ENCODE results near the gene DDX54. TPM values are rescaled to one million over a fixed set of nuclear protein-coding genes. Genes with fewer than 3 reads are reported as not detected.

DDX54 gene
- total RNA-seq, 1 experiment from 2014 or later, result 101 TPM

DNA sequence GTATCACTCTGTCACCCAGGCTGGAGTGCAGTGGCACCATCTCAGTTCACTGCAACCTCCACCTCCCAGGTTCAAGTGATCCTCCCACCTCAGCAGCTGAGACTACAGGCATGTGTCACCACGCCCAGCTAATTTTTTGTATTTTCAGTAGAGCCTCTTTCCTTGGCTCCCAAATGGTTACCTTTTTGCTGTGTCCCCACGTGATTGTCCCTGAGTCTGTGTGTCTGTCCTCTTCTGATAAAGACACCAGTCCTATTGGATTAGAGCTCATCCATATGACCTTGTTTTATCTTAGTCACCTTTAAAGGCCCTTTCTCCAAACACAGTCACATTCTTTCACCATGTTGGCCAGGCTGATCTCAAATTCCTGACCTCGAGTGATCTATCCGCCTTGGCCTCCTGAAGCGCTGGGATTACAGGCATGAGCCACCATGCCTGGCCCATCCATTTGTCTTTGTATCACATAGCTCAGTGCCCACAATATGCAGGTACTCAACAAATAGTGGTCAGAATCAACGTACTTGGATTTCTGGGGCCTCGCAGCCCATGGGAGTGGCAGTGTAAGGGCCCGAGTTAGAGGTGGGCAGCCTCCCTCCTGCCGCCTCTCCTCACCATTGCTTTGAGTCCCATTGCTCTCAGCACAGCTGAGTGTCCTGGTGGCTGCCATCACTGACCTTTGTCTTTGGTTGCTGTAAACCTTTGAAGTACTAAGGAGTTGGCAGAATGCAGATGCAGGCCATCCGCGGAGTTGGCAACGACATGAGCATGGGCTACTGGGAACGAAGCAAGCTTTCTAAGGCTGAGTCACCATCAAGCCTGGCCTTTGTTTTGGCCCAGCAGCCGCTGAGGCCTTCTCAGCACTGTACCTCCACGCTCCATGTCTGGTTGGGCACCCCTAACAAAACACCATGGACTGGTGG is 45.3 kb upstream of the DDX54 start:
- H3K4me1 ChIP-seq (ENCODE audit: control insufficient read depth, insufficient read depth, low read length), result 0 out of 2 replicates have a peak, but pooled peaks cover 5% of the 10 kb centered on the region
- CTCF ChIA-PET, result interaction anchor here (0.5 kb wide), 1 partner anchor 829 kb away, joined by 3 read pairs; no protein-coding TSS in a partner anchor

DNA sequence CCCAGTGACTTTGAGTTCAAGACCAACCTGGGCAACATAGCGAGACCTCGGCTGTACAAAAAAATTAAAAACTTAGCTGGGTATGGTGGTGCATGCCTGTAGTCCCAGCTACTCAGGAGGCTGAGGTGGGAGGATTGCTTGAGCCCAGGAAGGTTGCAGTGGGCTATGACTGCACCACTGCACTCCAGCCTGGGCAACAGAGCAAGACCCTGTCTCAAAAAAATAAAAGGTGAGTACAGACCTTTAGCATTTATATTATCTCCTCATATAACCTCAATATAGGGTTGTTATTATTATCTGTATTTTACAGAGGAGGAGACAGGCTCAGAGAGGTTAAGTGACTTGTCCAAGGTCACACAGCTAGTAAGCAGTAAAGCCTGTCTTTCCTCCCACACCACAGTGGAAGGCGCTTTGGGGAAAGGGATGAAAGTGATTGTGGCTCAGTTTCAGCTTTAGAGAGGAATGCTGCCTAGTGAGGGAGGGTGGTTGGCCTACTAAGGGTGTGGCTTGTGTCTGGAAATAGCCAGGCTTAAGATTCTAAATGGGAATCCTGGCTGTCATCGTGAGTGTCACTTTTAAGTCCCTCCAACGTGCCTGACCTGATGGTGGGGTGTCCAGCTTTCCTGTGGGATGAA is 43.2 kb upstream of the DDX54 start:
- Histone ChIP-seq H3K27me3 (ENCODE audit: control insufficient read depth, insufficient read depth, low read length) (no peaks in the 10 kb centered on the region), H3K27ac (ENCODE audit: low read length) (no peak overlapping the region), H3K4me3 (ENCODE audit: low read depth in 2 of 2, low read length in 2 of 2) (no peak overlapping the region), H3K4me1 (ENCODE audit: control insufficient read depth, insufficient read depth, low read length) (peaks cover 4% of the 10 kb centered on the region; the same call in 1 of the 2 replicates), H3K36me3 (ENCODE audit: control insufficient read depth, insufficient read depth, low read length) (no peaks in the 10 kb centered on the region), H3K9me3 (ENCODE audit: control insufficient read depth, insufficient read depth, low read depth, low read length) (no peaks in the 10 kb centered on the region)
- TF ChIP-seq POLR2AphosphoS5 (IDR thresholded peaks at IDR 0.05; ENCODE audit: low read depth, low read length) (no peak), TCF7L2 (IDR thresholded peaks at IDR 0.05; ENCODE audit: low read depth, low read length) (no peak)
- TF ChIP-seq, protein P1, sequence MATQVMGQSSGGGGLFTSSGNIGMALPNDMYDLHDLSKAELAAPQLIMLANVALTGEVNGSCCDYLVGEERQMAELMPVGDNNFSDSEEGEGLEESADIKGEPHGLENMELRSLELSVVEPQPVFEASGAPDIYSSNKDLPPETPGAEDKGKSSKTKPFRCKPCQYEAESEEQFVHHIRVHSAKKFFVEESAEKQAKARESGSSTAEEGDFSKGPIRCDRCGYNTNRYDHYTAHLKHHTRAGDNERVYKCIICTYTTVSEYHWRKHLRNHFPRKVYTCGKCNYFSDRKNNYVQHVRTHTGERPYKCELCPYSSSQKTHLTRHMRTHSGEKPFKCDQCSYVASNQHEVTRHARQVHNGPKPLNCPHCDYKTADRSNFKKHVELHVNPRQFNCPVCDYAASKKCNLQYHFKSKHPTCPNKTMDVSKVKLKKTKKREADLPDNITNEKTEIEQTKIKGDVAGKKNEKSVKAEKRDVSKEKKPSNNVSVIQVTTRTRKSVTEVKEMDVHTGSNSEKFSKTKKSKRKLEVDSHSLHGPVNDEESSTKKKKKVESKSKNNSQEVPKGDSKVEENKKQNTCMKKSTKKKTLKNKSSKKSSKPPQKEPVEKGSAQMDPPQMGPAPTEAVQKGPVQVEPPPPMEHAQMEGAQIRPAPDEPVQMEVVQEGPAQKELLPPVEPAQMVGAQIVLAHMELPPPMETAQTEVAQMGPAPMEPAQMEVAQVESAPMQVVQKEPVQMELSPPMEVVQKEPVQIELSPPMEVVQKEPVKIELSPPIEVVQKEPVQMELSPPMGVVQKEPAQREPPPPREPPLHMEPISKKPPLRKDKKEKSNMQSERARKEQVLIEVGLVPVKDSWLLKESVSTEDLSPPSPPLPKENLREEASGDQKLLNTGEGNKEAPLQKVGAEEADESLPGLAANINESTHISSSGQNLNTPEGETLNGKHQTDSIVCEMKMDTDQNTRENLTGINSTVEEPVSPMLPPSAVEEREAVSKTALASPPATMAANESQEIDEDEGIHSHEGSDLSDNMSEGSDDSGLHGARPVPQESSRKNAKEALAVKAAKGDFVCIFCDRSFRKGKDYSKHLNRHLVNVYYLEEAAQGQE (IDR thresholded peaks at IDR 0.05; ENCODE audit: insufficient read depth in 1 of 2, low read depth in 2 of 2, low read length in 1 of 2), result no peak
- TF ChIP-seq, protein P2, sequence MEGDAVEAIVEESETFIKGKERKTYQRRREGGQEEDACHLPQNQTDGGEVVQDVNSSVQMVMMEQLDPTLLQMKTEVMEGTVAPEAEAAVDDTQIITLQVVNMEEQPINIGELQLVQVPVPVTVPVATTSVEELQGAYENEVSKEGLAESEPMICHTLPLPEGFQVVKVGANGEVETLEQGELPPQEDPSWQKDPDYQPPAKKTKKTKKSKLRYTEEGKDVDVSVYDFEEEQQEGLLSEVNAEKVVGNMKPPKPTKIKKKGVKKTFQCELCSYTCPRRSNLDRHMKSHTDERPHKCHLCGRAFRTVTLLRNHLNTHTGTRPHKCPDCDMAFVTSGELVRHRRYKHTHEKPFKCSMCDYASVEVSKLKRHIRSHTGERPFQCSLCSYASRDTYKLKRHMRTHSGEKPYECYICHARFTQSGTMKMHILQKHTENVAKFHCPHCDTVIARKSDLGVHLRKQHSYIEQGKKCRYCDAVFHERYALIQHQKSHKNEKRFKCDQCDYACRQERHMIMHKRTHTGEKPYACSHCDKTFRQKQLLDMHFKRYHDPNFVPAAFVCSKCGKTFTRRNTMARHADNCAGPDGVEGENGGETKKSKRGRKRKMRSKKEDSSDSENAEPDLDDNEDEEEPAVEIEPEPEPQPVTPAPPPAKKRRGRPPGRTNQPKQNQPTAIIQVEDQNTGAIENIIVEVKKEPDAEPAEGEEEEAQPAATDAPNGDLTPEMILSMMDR (IDR thresholded peaks at IDR 0.05), result no peak
- BruUV-seq (replicated peaks), result no TSS peak
- intact Hi-C loops (cut with micrococcal nuclease; ENCODE audit: unreplicated experiment), result no loop called here
- ChIA-PET POLR2A (no interaction called here), CTCF (no interaction called here)
- in situ Hi-C loops (cut with HindIII; ENCODE audit: low pct_unique_long_range_greater_than_20kb, low sequenced_read_pairs), result no loop called here
- DNase-seq (ENCODE audit: low read depth, low spot score) (no peak), ATAC-seq (no peak)

More for the DNA sequence above, 45.3 kb upstream of the DDX54 start:
- no TSS peak for BruUV-seq (replicated peaks)
- TF ChIP-seq POLR2AphosphoS5 (IDR thresholded peaks at IDR 0.05; ENCODE audit: low read depth, low read length) (no peak), SIN3A (IDR thresholded peaks at IDR 0.05; ENCODE audit: borderline replicate concordance, insufficient read depth, low read depth, low read length) (no peak), TCF7L2 (IDR thresholded peaks at IDR 0.05; ENCODE audit: low read depth, low read length) (no peak)
- TF ChIP-seq, protein P2 (IDR thresholded peaks at IDR 0.05), result no peak
- TF ChIP-seq, protein P1 (IDR thresholded peaks at IDR 0.05; ENCODE audit: insufficient read depth in 1 of 2, low read depth in 2 of 2, low read length in 1 of 2), result no peak
- Histone ChIP-seq H3K36me3 (ENCODE audit: control insufficient read depth, insufficient read depth, low read length) (no peaks in the 10 kb centered on the region; the same call in 1 of the 2 replicates), H3K27ac (ENCODE audit: low read length) (no peak overlapping the region), H3K27me3 (ENCODE audit: control insufficient read depth, insufficient read depth, low read length) (no peaks in the 10 kb centered on the region), H3K9me3 (ENCODE audit: control insufficient read depth, insufficient read depth, low read depth, low read length) (no peaks in the 10 kb centered on the region), H3K4me3 (ENCODE audit: low read depth in 2 of 2, low read length in 2 of 2) (no peak overlapping the region)
- POLR2A ChIA-PET, result interaction anchor here (0.6 kb wide), 1 partner anchor 11 kb away, joined by 6 read pairs; no protein-coding TSS in a partner anchor
- intact Hi-C loops (cut with micrococcal nuclease; ENCODE audit: unreplicated experiment) (no loop called here), in situ Hi-C loops (cut with HindIII; ENCODE audit: low pct_unique_long_range_greater_than_20kb, low sequenced_read_pairs) (no loop called here)
- ATAC-seq, result no peak
- DNase-seq (ENCODE audit: low read depth, low spot score), result no peak
